Measurements from ENCODE around the gene KLK1. TPM values are rescaled to one million over a fixed set of nuclear protein-coding genes. Genes with fewer than 3 reads are reported as not detected.

Gene KLK1
- total and polyA plus RNA-seq, 8 donors = 4.1 to 55.0 (median 6.9) TPM; not detected in 3

- Histone ChIP-seq H3K4me3 (no peak overlapping the region), H3K9me3 (peaks cover 0 to 26% (median 21%) of the 10 kb centered on the region in 4 donors), H3K27ac (no peak overlapping the region), H3K36me3 (no peaks in the 10 kb centered on the region), H3K27me3 (peaks cover 0 to 40% (median 0%) of the 10 kb centered on the region in 3 donors), H3K4me1 (no peaks in the 10 kb centered on the region)
- no peak for DNase-seq
- 64 to 82% (median 69%) methylated on average over 6 of the region's 6 CpGs for WGBS, 5 donors
- intact Hi-C loops (cut with DNase I; ENCODE audit: low total_unique reads) = no loop called here
- TF ChIP-seq EP300 (IDR thresholded peaks at IDR 0.05) = no peak
- no peak for TF ChIP-seq POLR2AphosphoS5 (IDR thresholded peaks at IDR 0.05)
- no peak for TF ChIP-seq CTCF (IDR thresholded peaks at IDR 0.05)
- no peak for TF ChIP-seq POLR2A (IDR thresholded peaks at IDR 0.05)
Measured at GRCh38 chr19:50842130-50842529, 18.5 kb upstream of the KLK1 start.

- intact Hi-C loops (cut with DNase I; ENCODE audit: low total_unique reads) = no loop called here
- Histone ChIP-seq H3K4me1 (peaks cover 7 to 15% (median 14%) of the 10 kb centered on the region in 4 donors), H3K9me3 (peaks cover 0 to 26% (median 21%) of the 10 kb centered on the region in 4 donors), H3K27me3 (peaks cover 0 to 58% (median 17%) of the 10 kb centered on the region in 3 donors), H3K36me3 (no peaks in the 10 kb centered on the region), H3K4me3 (no peak overlapping the region), H3K27ac (no peak overlapping the region)
- WGBS, 5 donors = 69 to 80% (median 75%) methylated on average over 10 of the region's 10 CpGs
- TF ChIP-seq POLR2AphosphoS5 (IDR thresholded peaks at IDR 0.05) = no peak
- TF ChIP-seq POLR2A (IDR thresholded peaks at IDR 0.05) = no peak
- no peak for TF ChIP-seq CTCF (IDR thresholded peaks at IDR 0.05)
- no peak for TF ChIP-seq EP300 (IDR thresholded peaks at IDR 0.05)
- DNase-seq = no peak
Measured at GRCh38 chr19:50839712-50840655, 16.4 kb upstream of the KLK1 start.

- no peak overlapping the region for H3K4me3 ChIP-seq
- no peaks in the 10 kb centered on the region for H3K36me3 ChIP-seq
- peaks cover 7 to 16% (median 14%) of the 10 kb centered on the region in 4 donors for H3K4me1 ChIP-seq
- peaks cover 0 to 12% (median 9%) of the 10 kb centered on the region in 4 donors for H3K9me3 ChIP-seq
- H3K27me3 ChIP-seq = peaks cover 0 to 67% (median 19%) of the 10 kb centered on the region in 3 donors
- H3K27ac ChIP-seq = no peak overlapping the region
- no peak for DNase-seq
- TF ChIP-seq CTCF (IDR thresholded peaks at IDR 0.05) = no peak
- no peak for TF ChIP-seq EP300 (IDR thresholded peaks at IDR 0.05)
- no peak for TF ChIP-seq POLR2AphosphoS5 (IDR thresholded peaks at IDR 0.05)
- TF ChIP-seq POLR2A (IDR thresholded peaks at IDR 0.05) = no peak
- intact Hi-C loops (cut with DNase I; ENCODE audit: low total_unique reads) = no loop called here
- WGBS, 5 donors = 16 to 27% (median 20%) methylated on average over 5 to 6 of the region's 6 CpGs
Measured at GRCh38 chr19:50838239-50838638, 14.7 kb upstream of the KLK1 start.

GRCh38 chr19:50837300-50837699 is 13.7 kb upstream of the KLK1 start:
- intact Hi-C loops (cut with DNase I; ENCODE audit: low total_unique reads) = no loop called here
- H3K27ac ChIP-seq = no peak overlapping the region
- H3K9me3 ChIP-seq = peaks cover 0 to 2% (median 1%) of the 10 kb centered on the region in 4 donors
- DNase-seq = no peak
- WGBS, 5 donors = 65 to 84% (median 81%) methylated on average over 9 to 10 of the region's 10 CpGs
- TF ChIP-seq POLR2A (IDR thresholded peaks at IDR 0.05) = no peak
- TF ChIP-seq POLR2AphosphoS5 (IDR thresholded peaks at IDR 0.05) = no peak
- no peak for TF ChIP-seq EP300 (IDR thresholded peaks at IDR 0.05)
- TF ChIP-seq CTCF (IDR thresholded peaks at IDR 0.05) = no peak
- H3K27me3 ChIP-seq = peaks cover 0 to 76% (median 28%) of the 10 kb centered on the region in 3 donors
- peaks cover 7 to 16% (median 14%) of the 10 kb centered on the region in 4 donors for H3K4me1 ChIP-seq
- H3K4me3 ChIP-seq = no peak overlapping the region
- no peaks in the 10 kb centered on the region for H3K36me3 ChIP-seq

Measured in stomach (tissue), 9 donors.